Calu3 (cell line): Measurements from ENCODE around the gene PNMA8A. TPM values are rescaled to one million over a fixed set of nuclear protein-coding genes. Genes with fewer than 3 reads are reported as not detected.

Experiments
- BruUV-seq: library from RNA; stranded (reverse); fragments of 400-500 nt; replicated peaks from 2 replicates; lab custom pipeline; 2021; lab: Mats Ljungman, UMichigan
- CTCF ChIA-PET: fragments of 300-600 bp; sonication (Branson Sonifier 250); formaldehyde crosslinking; loops from one replicate; lab custom pipeline; 2022; ENCODE audit warnings: antibody characterized with exemption; lab: Charles Lee
- DNase-seq: peaks from one replicate; pipeline ENCODE4 v3.0.0; 2022
- H3K27ac Mint-ChIP-seq: one replicate; pipeline ENCODE4 v1.8.0; 2022; ENCODE audit warnings: mixed read lengths; ENCODE audit not compliant: unreplicated experiment
- H3K27me3 Mint-ChIP-seq: one replicate; pipeline ENCODE4 v1.8.0; 2022; ENCODE audit warnings: mixed read lengths; ENCODE audit not compliant: unreplicated experiment
- H3K36me3 Mint-ChIP-seq: one replicate; pipeline ENCODE4 v1.8.0; 2022; ENCODE audit warnings: mild to moderate bottlenecking, moderate library complexity, mixed read lengths; ENCODE audit not compliant: insufficient read depth, unreplicated experiment
- H3K4me1 Mint-ChIP-seq: one replicate; pipeline ENCODE4 v1.8.0; 2022; ENCODE audit warnings: mild to moderate bottlenecking, low read depth, mixed read lengths; ENCODE audit not compliant: unreplicated experiment
- H3K4me3 Mint-ChIP-seq: one replicate; pipeline ENCODE4 v1.8.0; 2022; ENCODE audit warnings: mild to moderate bottlenecking, low read depth, moderate library complexity, mixed read lengths; ENCODE audit not compliant: unreplicated experiment
- H3K9me3 Mint-ChIP-seq: one replicate; pipeline ENCODE4 v1.8.0; 2022; ENCODE audit warnings: low read depth, mixed read lengths; ENCODE audit not compliant: unreplicated experiment
- intact Hi-C: fragments of 100-400 bp; cut with micrococcal nuclease; formaldehyde crosslinking; loops from one replicate; pipeline ENCODE4 v1.10.0; 2022; ENCODE audit not compliant: unreplicated experiment
- total RNA-seq: library from RNA; stranded (reverse); gene quantifications from 2 replicates; pipeline ENCODE4 v1.2.3, GENCODE V29; 2022
- TF ChIP-seq, protein P1 (sequence below): fragments of 200-600 bp; IDR thresholded peaks from one replicate; pipeline ENCODE4 v1.8.0; 2022; ENCODE audit warnings: antibody characterized with exemption; ENCODE audit not compliant: unreplicated experiment

PNMA8A gene
- total RNA-seq, 1 experiment from 2014 or later: 0.61 TPM

DNA sequence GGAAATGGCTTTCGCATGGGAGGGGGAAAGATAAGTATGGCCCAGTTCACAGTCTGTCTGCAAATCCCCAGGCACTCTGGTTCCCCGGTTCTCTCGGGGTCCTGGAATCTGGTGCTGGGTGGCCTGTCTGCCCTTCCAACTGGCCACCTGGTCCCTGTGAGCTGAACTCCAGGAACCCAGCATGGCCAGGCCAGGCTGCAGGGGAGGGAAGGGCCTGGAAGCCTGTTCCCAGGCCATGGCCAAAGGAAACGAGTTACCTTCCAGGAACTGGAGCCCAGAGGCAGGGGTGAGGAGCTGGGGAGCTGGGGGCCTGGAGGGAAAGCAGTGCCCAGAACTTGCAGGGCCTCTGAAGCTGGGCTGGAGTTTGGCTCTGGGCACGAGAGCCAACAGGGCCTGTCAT, 23.5 kb downstream of the PNMA8A start:
- TF ChIP-seq, protein P1, sequence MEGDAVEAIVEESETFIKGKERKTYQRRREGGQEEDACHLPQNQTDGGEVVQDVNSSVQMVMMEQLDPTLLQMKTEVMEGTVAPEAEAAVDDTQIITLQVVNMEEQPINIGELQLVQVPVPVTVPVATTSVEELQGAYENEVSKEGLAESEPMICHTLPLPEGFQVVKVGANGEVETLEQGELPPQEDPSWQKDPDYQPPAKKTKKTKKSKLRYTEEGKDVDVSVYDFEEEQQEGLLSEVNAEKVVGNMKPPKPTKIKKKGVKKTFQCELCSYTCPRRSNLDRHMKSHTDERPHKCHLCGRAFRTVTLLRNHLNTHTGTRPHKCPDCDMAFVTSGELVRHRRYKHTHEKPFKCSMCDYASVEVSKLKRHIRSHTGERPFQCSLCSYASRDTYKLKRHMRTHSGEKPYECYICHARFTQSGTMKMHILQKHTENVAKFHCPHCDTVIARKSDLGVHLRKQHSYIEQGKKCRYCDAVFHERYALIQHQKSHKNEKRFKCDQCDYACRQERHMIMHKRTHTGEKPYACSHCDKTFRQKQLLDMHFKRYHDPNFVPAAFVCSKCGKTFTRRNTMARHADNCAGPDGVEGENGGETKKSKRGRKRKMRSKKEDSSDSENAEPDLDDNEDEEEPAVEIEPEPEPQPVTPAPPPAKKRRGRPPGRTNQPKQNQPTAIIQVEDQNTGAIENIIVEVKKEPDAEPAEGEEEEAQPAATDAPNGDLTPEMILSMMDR: no peak
- no peak for DNase-seq
- CTCF ChIA-PET: interaction anchor here (0.8 kb wide), 1 partner anchor 11 kb away, joined by 5 read pairs; no protein-coding TSS in a partner anchor
- peaks cover 48% of the 10 kb centered on the region for H3K27me3 Mint-ChIP-seq
- H3K4me3 Mint-ChIP-seq: no peak overlapping the region
- BruUV-seq: no TSS peak
- H3K27ac Mint-ChIP-seq: no peak overlapping the region
- intact Hi-C loops: no loop called here
- H3K4me1 Mint-ChIP-seq: peaks cover 7% of the 10 kb centered on the region
- H3K9me3 Mint-ChIP-seq: peaks cover 5% of the 10 kb centered on the region
- H3K36me3 Mint-ChIP-seq: no peaks in the 10 kb centered on the region

DNA sequence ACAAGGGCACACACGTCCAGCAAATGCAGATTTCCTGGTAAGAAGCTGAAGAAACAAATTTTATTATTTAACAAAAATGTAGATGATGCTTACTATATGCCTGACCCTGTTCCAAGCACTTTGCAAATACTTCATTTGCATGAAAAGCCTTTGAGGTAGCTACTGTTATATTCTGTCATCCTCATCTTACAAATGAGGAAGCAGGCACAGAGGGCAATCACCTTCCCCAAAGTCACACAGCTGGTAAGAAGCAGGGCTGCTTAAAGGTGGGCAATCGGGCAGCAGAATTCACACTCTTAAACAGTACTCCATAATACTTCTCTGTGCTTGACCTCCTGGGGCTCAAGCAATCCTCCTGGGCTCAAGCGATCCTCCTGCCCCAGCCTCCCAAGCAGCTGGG, 24.4 kb downstream of the PNMA8A start:
- Mint-ChIP-seq H3K27me3 (peaks cover 43% of the 10 kb centered on the region), H3K9me3 (peaks cover 5% of the 10 kb centered on the region), H3K27ac (no peak overlapping the region), H3K4me3 (no peak overlapping the region), H3K36me3 (no peaks in the 10 kb centered on the region), H3K4me1 (peaks cover 10% of the 10 kb centered on the region)
- TF ChIP-seq, protein P1: no peak
- DNase-seq: no peak
- intact Hi-C loops: no loop called here
- no TSS peak for BruUV-seq
- CTCF ChIA-PET: interaction anchor here (0.8 kb wide), 1 partner anchor 10 kb away, joined by 5 read pairs; no protein-coding TSS in a partner anchor

DNA sequence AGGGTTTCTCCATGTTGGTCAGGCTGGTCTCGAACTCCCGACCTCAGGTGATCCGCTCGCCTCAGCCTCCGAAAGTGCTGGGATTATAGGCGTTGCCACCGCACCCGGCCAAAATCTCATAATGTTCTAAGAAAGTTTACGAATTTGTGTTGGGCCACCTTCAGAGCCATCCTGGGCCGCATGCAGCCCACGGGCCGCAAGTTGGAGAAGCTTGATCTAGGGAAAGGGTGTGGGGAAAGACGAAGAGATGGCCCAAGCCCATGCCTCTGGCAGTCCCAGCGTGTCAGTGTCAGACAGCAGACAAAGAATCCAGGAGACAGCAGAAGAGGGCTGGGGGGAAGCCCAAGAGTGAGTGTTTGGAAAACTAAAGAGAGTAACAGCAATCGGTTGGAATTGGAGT, 25.3 kb downstream of the PNMA8A start:
- intact Hi-C loops: no loop called here

GRCh38 chr19:46442808-46443450, 28.4 kb downstream of the PNMA8A start:
- Mint-ChIP-seq H3K4me1 (peaks cover 10% of the 10 kb centered on the region), H3K9me3 (no peaks in the 10 kb centered on the region), H3K27ac (no peak overlapping the region), H3K4me3 (no peak overlapping the region), H3K36me3 (no peaks in the 10 kb centered on the region), H3K27me3 (peaks cover 18% of the 10 kb centered on the region)
- intact Hi-C loops: no loop called here
- CTCF ChIA-PET: no interaction called here
- TF ChIP-seq, protein P1: no peak
- DNase-seq: peak; percentile 35
- BruUV-seq: no TSS peak

More for the DNA sequence above, 25.3 kb downstream of the PNMA8A start:
- H3K36me3 Mint-ChIP-seq: no peaks in the 10 kb centered on the region
- DNase-seq: no peak
- peaks cover 5% of the 10 kb centered on the region for H3K9me3 Mint-ChIP-seq
- no peak overlapping the region for H3K4me3 Mint-ChIP-seq
- peaks cover 34% of the 10 kb centered on the region for H3K27me3 Mint-ChIP-seq
- peaks cover 10% of the 10 kb centered on the region for H3K4me1 Mint-ChIP-seq
- TF ChIP-seq, protein P1: no peak
- CTCF ChIA-PET: interaction anchor here (0.9 kb wide), 1 partner anchor 14 kb away, joined by 3 read pairs; no protein-coding TSS in a partner anchor
- H3K27ac Mint-ChIP-seq: no peak overlapping the region
- BruUV-seq: no TSS peak
